PFSK-1 (cell line): ENCODE measurements around the gene TP53AIP1.

Source experiments
- FOXP2 ChIP-seq: optimal IDR thresholded peaks from 2 replicates; pipeline ENCODE3; 2011; ENCODE audit warnings: borderline replicate concordance, control low read depth, inconsistent platforms; ENCODE audit not compliant: insufficient read depth; ENCODE audit errors: extremely low read length, extremely low read depth
- POLR2AphosphoS5 ChIP-seq: IDR thresholded peaks from 2 replicates; pipeline ENCODE4 v1.6.1; 2012; ENCODE audit warnings: low read depth, mild to moderate bottlenecking, control low read depth, low read length, moderate library complexity
- REST ChIP-seq, 2 experiments: IDR thresholded peaks; 2 replicates each; pipeline versions ENCODE4 v1.6.1 to v1.8.0; 2011 to 2012; ENCODE audit warnings: low read depth in 2 of 2, low read length in 2 of 2, control low read depth in 1 of 2, inconsistent platforms in 1 of 2, mild to moderate bottlenecking in 1 of 2, moderate library complexity in 1 of 2; ENCODE audit not compliant: insufficient read depth in 1 of 2
- SIN3A ChIP-seq: IDR thresholded peaks from 2 replicates; pipeline ENCODE4 v1.6.1; 2012; ENCODE audit warnings: mild to moderate bottlenecking, low read length, moderate library complexity, borderline replicate concordance; ENCODE audit not compliant: insufficient read depth
- TAF1 ChIP-seq: IDR thresholded peaks from 2 replicates; pipeline ENCODE4 v1.6.1; 2012; ENCODE audit warnings: low read length, control low read depth, borderline replicate concordance; ENCODE audit not compliant: insufficient read depth

The TP53AIP1 gene

GRCh38 chr11:128931668-128932067, 11.0 kb downstream of the TP53AIP1 start:
- TF ChIP-seq TAF1 (no peak), SIN3A (no peak), REST (IDR thresholded peaks at IDR 0.05; ENCODE audit: insufficient read depth in 1 of 2, low read depth in 2 of 2, low read length in 2 of 2) (no peak), POLR2AphosphoS5 (no peak), FOXP2 (no peak)

- TF ChIP-seq FOXP2 (no peak), SIN3A (no peak), POLR2AphosphoS5 (no peak), TAF1 (no peak), REST (IDR thresholded peaks at IDR 0.05; ENCODE audit: insufficient read depth in 1 of 2, low read depth in 2 of 2, low read length in 2 of 2) (no peak)
These were observed 11.6 kb downstream of the TP53AIP1 start for GRCh38 chr11:128931066-128931465.

- no peak for TF ChIP-seq REST (IDR thresholded peaks at IDR 0.05; ENCODE audit: insufficient read depth in 1 of 2, low read depth in 2 of 2, low read length in 2 of 2)
- no peak for TF ChIP-seq TAF1
- TF ChIP-seq SIN3A: no peak
- no peak for TF ChIP-seq POLR2AphosphoS5
- no peak for TF ChIP-seq FOXP2
These were observed 12.7 kb downstream of the TP53AIP1 start for GRCh38 chr11:128929991-128930390.

GRCh38 chr11:128929468-128929867, 13.2 kb downstream of the TP53AIP1 start:
- no peak for TF ChIP-seq TAF1
- TF ChIP-seq POLR2AphosphoS5: no peak
- no peak for TF ChIP-seq FOXP2
- TF ChIP-seq SIN3A: no peak
- TF ChIP-seq REST (IDR thresholded peaks at IDR 0.05; ENCODE audit: insufficient read depth in 1 of 2, low read depth in 2 of 2, low read length in 2 of 2): no peak

- no peak for TF ChIP-seq TAF1
- no peak for TF ChIP-seq FOXP2
- TF ChIP-seq REST (IDR thresholded peaks at IDR 0.05; ENCODE audit: insufficient read depth in 1 of 2, low read depth in 2 of 2, low read length in 2 of 2): no peak
- TF ChIP-seq SIN3A: no peak
- TF ChIP-seq POLR2AphosphoS5: no peak
These were observed 14.3 kb downstream of the TP53AIP1 start for GRCh38 chr11:128928400-128928799.
